HL-60/S4 treated with phorbol 12-myristate 13-acetate at 8.2 ng/mL for 4 days and 3 days (cell line): ENCODE data around the gene DDX10.

Source experiments
- in situ Hi-C: fragments of 300-500 bp; cut with MboI; formaldehyde crosslinking; loops from 2 replicates; pipeline ENCODE4 v1.15.0; 2022; ENCODE audit warnings: low sequenced_read_pairs

DDX10 gene

GRCh38 chr11:108654100-108654499 lies 10.8 kb upstream of the DDX10 start:
- in situ Hi-C loops, result loop anchor here (25.0 kb wide), 1 partner anchor 542 kb away; the partner anchor contains the start of gene ACAT1

GRCh38 chr11:108654994-108655631 lies 9.8 kb upstream of the DDX10 start:
- in situ Hi-C loops, result loop anchor here (25.0 kb wide), 1 partner anchor 543 kb away; the partner anchor contains the start of gene ACAT1

GRCh38 chr11:108662700-108663099 lies 2.2 kb upstream of the DDX10 start:
- in situ Hi-C loops, result loop anchor here (25.0 kb wide), 1 partner anchor 550 kb away; the partner anchor contains the start of gene ACAT1

- in situ Hi-C loops, result loop anchor here (25.0 kb wide), 1 partner anchor 551 kb away; the partner anchor contains the start of gene ACAT1
Observed at GRCh38 chr11:108663154-108663877, 1.6 kb upstream of the DDX10 start.

- in situ Hi-C loops, result loop anchor here (25.0 kb wide), 1 partner anchor 554 kb away; the partner anchor contains the start of gene ACAT1
Observed at GRCh38 chr11:108666373-108666772, 1.5 kb downstream of the DDX10 start.

- in situ Hi-C loops, result loop anchor here (25.0 kb wide), 1 partner anchor 557 kb away; the partner anchor contains the start of gene ACAT1
Observed at GRCh38 chr11:108669286-108669685, 4.4 kb downstream of the DDX10 start.

- in situ Hi-C loops, result loop anchor here (25.0 kb wide), 1 partner anchor 557 kb away; the partner anchor contains the start of gene ACAT1
Observed at GRCh38 chr11:108669711-108670110, 4.8 kb downstream of the DDX10 start.

GRCh38 chr11:108670451-108670850 lies 5.6 kb downstream of the DDX10 start:
- in situ Hi-C loops, result loop anchor here (25.0 kb wide), 1 partner anchor 558 kb away; the partner anchor contains the start of gene ACAT1

GRCh38 chr11:108672113-108672512 lies 7.2 kb downstream of the DDX10 start:
- in situ Hi-C loops, result loop anchor here (25.0 kb wide), 1 partner anchor 560 kb away; the partner anchor contains the start of gene ACAT1

- in situ Hi-C loops, result loop anchor here (25.0 kb wide), 1 partner anchor 560 kb away; the partner anchor contains the start of gene ACAT1
Observed at GRCh38 chr11:108672786-108673185, 7.9 kb downstream of the DDX10 start.

- in situ Hi-C loops, result no loop called here
Observed at GRCh38 chr11:108679045-108679444, 14.2 kb downstream of the DDX10 start.

GRCh38 chr11:108680271-108680670 lies 15.4 kb downstream of the DDX10 start:
- in situ Hi-C loops, result no loop called here

- in situ Hi-C loops, result no loop called here
Observed at GRCh38 chr11:108685419-108686130, 20.7 kb downstream of the DDX10 start.

GRCh38 chr11:108693852-108694251 lies 29.0 kb downstream of the DDX10 start:
- in situ Hi-C loops, result no loop called here

GRCh38 chr11:108694846-108695245 lies 30.0 kb downstream of the DDX10 start:
- in situ Hi-C loops, result no loop called here

GRCh38 chr11:108697872-108698473 lies 33.1 kb downstream of the DDX10 start:
- in situ Hi-C loops, result no loop called here

GRCh38 chr11:108698844-108699642 lies 34.2 kb downstream of the DDX10 start:
- in situ Hi-C loops, result no loop called here

GRCh38 chr11:108703916-108704315 lies 39.0 kb downstream of the DDX10 start:
- in situ Hi-C loops, result loop anchor here (25.0 kb wide), 1 partner anchor 983 kb away; no protein-coding TSS in a partner anchor

GRCh38 chr11:108705061-108705460 lies 40.2 kb downstream of the DDX10 start:
- in situ Hi-C loops, result loop anchor here (25.0 kb wide), 1 partner anchor 982 kb away; no protein-coding TSS in a partner anchor
